HEK293 (cell line): ENCODE data around the gene MDN1.

Source experiments
- CTCF ChIP-seq: fragments of 450-650 bp; formaldehyde crosslinking; IDR thresholded peaks from 2 replicates; pipeline ENCODE4 v1.5.1; 2016; ENCODE audit warnings: missing biosample characterization, missing genetic modification characterization
- HOXA7 ChIP-seq: sonication (generic); formaldehyde crosslinking; IDR thresholded peaks from 2 replicates; pipeline ENCODE4 v1.8.1; 2022; ENCODE audit warnings: missing genetic modification reagents, borderline replicate concordance
- MZF1 ChIP-seq: fragments of 450-650 bp; formaldehyde crosslinking; IDR thresholded peaks from 2 replicates; pipeline ENCODE4 v1.5.1; 2017; ENCODE audit warnings: missing biosample characterization, missing genetic modification characterization, borderline replicate concordance
- RBAK ChIP-seq: fragments of 450-650 bp; formaldehyde crosslinking; IDR thresholded peaks from 2 replicates; pipeline ENCODE4 v1.5.1; 2016; ENCODE audit warnings: missing biosample characterization, missing genetic modification characterization
- REPIN1 ChIP-seq: fragments of 450-650 bp; formaldehyde crosslinking; IDR thresholded peaks from 2 replicates; pipeline ENCODE4 v1.5.1; 2017; ENCODE audit warnings: missing biosample characterization, missing genetic modification characterization, low read depth
- REST ChIP-seq: fragments of 450-650 bp; formaldehyde crosslinking; IDR thresholded peaks from 2 replicates; pipeline ENCODE4 v1.5.1; 2016; ENCODE audit warnings: missing biosample characterization, missing genetic modification characterization
- SCRT2 ChIP-seq: fragments of 450-650 bp; formaldehyde crosslinking; IDR thresholded peaks from 2 replicates; pipeline ENCODE4 v1.5.1; 2016; ENCODE audit warnings: missing biosample characterization, missing genetic modification characterization
- SP2 ChIP-seq: fragments of 450-650 bp; formaldehyde crosslinking; IDR thresholded peaks from 2 replicates; pipeline ENCODE4 v1.5.1; 2016; ENCODE audit warnings: missing biosample characterization, missing genetic modification characterization
- ZNF416 ChIP-seq: fragments of 450-650 bp; formaldehyde crosslinking; IDR thresholded peaks from 2 replicates; pipeline ENCODE4 v1.5.1; 2016; ENCODE audit warnings: missing biosample characterization, missing genetic modification characterization
- ZNF423 ChIP-seq: fragments of 450-650 bp; formaldehyde crosslinking; IDR thresholded peaks from 2 replicates; pipeline ENCODE4 v1.5.1; 2016; ENCODE audit warnings: missing biosample characterization, missing genetic modification characterization
- ZNF600 ChIP-seq: fragments of 450-650 bp; formaldehyde crosslinking; IDR thresholded peaks from 2 replicates; pipeline ENCODE4 v1.5.1; 2016; ENCODE audit warnings: missing biosample characterization, missing genetic modification characterization
- ZNF639 ChIP-seq: fragments of 450-650 bp; formaldehyde crosslinking; IDR thresholded peaks from 2 replicates; pipeline ENCODE4 v1.5.1; 2016; ENCODE audit warnings: missing biosample characterization, missing genetic modification characterization
- ZNF768 ChIP-seq: fragments of 450-650 bp; formaldehyde crosslinking; IDR thresholded peaks from 2 replicates; pipeline ENCODE4 v1.5.1; 2018; ENCODE audit warnings: missing biosample characterization, mild to moderate bottlenecking, missing genetic modification characterization
- TF ChIP-seq, protein P1 (sequence below): fragments of 450-650 bp; formaldehyde crosslinking; IDR thresholded peaks from 2 replicates; pipeline ENCODE4 v1.5.1; 2016; ENCODE audit warnings: missing biosample characterization, missing genetic modification characterization, low read depth

DNA sequence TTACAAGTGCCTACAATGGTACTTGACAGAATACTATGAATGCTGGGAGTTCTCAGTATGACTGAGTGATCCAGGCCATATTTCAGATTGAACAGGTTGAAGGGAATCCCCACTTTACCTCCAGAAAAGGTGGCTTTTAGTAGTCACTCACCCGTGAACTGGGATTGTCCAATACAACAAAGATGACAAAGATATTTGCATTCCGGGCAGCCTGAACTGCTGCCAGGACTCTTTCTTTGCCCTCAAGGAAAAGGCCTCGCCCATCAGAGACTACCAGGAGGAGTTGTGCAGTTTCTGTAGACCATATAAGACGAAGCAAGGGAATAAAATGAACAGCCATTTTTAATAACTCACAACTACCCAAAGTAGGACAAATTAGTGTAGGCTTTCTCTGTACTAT lies 174.7 kb downstream of the MDN1 start:
- no peak for TF ChIP-seq ZNF768
- TF ChIP-seq ZNF423 (tag by site-specific recombination): no peak
- TF ChIP-seq, protein P1, sequence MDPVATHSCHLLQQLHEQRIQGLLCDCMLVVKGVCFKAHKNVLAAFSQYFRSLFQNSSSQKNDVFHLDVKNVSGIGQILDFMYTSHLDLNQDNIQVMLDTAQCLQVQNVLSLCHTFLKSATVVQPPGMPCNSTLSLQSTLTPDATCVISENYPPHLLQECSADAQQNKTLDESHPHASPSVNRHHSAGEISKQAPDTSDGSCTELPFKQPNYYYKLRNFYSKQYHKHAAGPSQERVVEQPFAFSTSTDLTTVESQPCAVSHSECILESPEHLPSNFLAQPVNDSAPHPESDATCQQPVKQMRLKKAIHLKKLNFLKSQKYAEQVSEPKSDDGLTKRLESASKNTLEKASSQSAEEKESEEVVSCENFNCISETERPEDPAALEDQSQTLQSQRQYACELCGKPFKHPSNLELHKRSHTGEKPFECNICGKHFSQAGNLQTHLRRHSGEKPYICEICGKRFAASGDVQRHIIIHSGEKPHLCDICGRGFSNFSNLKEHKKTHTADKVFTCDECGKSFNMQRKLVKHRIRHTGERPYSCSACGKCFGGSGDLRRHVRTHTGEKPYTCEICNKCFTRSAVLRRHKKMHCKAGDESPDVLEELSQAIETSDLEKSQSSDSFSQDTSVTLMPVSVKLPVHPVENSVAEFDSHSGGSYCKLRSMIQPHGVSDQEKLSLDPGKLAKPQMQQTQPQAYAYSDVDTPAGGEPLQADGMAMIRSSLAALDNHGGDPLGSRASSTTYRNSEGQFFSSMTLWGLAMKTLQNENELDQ (tag by site-specific recombination): no peak
- no peak for TF ChIP-seq REST (tag by site-specific recombination)
- no peak for TF ChIP-seq RBAK (tag by site-specific recombination)
- no peak for TF ChIP-seq CTCF (tag by site-specific recombination)
- no peak for TF ChIP-seq MZF1
- no peak for TF ChIP-seq ZNF639
- TF ChIP-seq SCRT2: no peak
- no peak for TF ChIP-seq ZNF416 (tag by site-specific recombination)
- TF ChIP-seq SP2 (tag by site-specific recombination): no peak
- TF ChIP-seq ZNF600 (tag by site-specific recombination): no peak
- TF ChIP-seq HOXA7 (CRISPR knock-in tag): no peak
- TF ChIP-seq REPIN1 (tag by site-specific recombination): no peak
